GM23338 (cell line): Measurements from ENCODE around the gene PDE1C. TPM values are rescaled to one million over a fixed set of nuclear protein-coding genes. Genes with fewer than 3 reads are reported as not detected.

Source experiments
- ATAC-seq: fragments of 200-7000 bp; cut with Tn5 transposase; 3 replicates; pipeline ENCODE4 v1.9.1; 2020
- DNase-seq: peaks from one replicate; pipeline ENCODE4 v3.0.0-alpha.2; 2015; ENCODE audit warnings: low spot score
- H2AFZ ChIP-seq: fragments of 200-600 bp; sonication (generic); 2 replicates; pipeline ENCODE4 v1.8.0; 2016; ENCODE audit warnings: antibody characterized with exemption, mild to moderate bottlenecking, moderate library complexity
- H3F3A ChIP-seq: fragments of 200-600 bp; sonication (generic); replicated peaks from 2 replicates; pipeline ENCODE4 v1.8.0; 2017; ENCODE audit warnings: antibody characterized with exemption, mixed run types, low read depth
- H3K27ac ChIP-seq: fragments of 200-600 bp; sonication (generic); 2 replicates; pipeline ENCODE4 v1.6.1; 2016; ENCODE audit warnings: low read depth
- H3K27me3 ChIP-seq: fragments of 200-600 bp; sonication (generic); 2 replicates; pipeline ENCODE4 v1.8.0; 2016; ENCODE audit warnings: mild to moderate bottlenecking, mixed run types, moderate library complexity; ENCODE audit not compliant: insufficient read depth
- H3K36me3 ChIP-seq: fragments of 200-600 bp; sonication (generic); 2 replicates; pipeline ENCODE4 v1.8.0; 2016; ENCODE audit warnings: mild to moderate bottlenecking; ENCODE audit not compliant: insufficient read depth
- H3K4me1 ChIP-seq: fragments of 200-600 bp; sonication (generic); 2 replicates; pipeline ENCODE4 v1.8.0; 2016; ENCODE audit warnings: mild to moderate bottlenecking, moderate library complexity; ENCODE audit not compliant: insufficient read depth
- H3K4me2 ChIP-seq: fragments of 200-600 bp; sonication (generic); 2 replicates; pipeline ENCODE4 v1.7.1; 2017; ENCODE audit warnings: mixed run types
- H3K4me3 ChIP-seq: fragments of 200-600 bp; sonication (generic); 2 replicates; pipeline ENCODE4 v1.6.1; 2016; ENCODE audit warnings: mixed run types
- H3K79me2 ChIP-seq: fragments of 200-600 bp; sonication (generic); replicated peaks from 2 replicates; pipeline ENCODE4 v1.8.0; 2017; ENCODE audit warnings: mild to moderate bottlenecking; ENCODE audit not compliant: insufficient read depth
- H3K9me2 ChIP-seq: fragments of 200-600 bp; sonication (generic); 2 replicates; pipeline ENCODE4 v1.8.0; 2017; ENCODE audit not compliant: insufficient read depth
- H4K20me1 ChIP-seq: fragments of 200-600 bp; sonication (generic); replicated peaks from 2 replicates; pipeline ENCODE4 v1.8.0; 2017; ENCODE audit warnings: mild to moderate bottlenecking; ENCODE audit not compliant: insufficient read depth
- H3K27ac Mint-ChIP-seq: 2 replicates; pipeline ENCODE4 v1.8.0; 2020; ENCODE audit warnings: inconsistent platforms, mild to moderate bottlenecking, moderate library complexity, mixed read lengths
- H3K27me3 Mint-ChIP-seq: 3 replicates; pipeline ENCODE4 v1.8.0; 2022; ENCODE audit warnings: low read depth, mild to moderate bottlenecking, moderate library complexity, mixed read lengths, inconsistent platforms; ENCODE audit not compliant: insufficient read depth, poor library complexity
- H3K36me3 Mint-ChIP-seq: 3 replicates; pipeline ENCODE4 v1.8.0; 2021; ENCODE audit warnings: low read depth, mild to moderate bottlenecking, inconsistent platforms, moderate library complexity, mixed read lengths
- H3K4me1 Mint-ChIP-seq: 3 replicates; pipeline ENCODE4 v1.8.0; 2020; ENCODE audit warnings: mild to moderate bottlenecking, inconsistent platforms, mixed read lengths
- H3K4me3 Mint-ChIP-seq: 3 replicates; pipeline ENCODE4 v1.8.0; 2021; ENCODE audit warnings: moderate library complexity, mild to moderate bottlenecking, inconsistent platforms, mixed read lengths
- H3K9me3 Mint-ChIP-seq: 3 replicates; pipeline ENCODE4 v1.8.0; 2020; ENCODE audit warnings: moderate library complexity, mild to moderate bottlenecking, inconsistent platforms, mixed read lengths
- CREB1 ChIP-seq: fragments of 250-450 bp; sonication (Bioruptor Pico); IDR thresholded peaks from 2 replicates; pipeline ENCODE4 v1.5.0; 2020; ENCODE audit warnings: low read depth, mild to moderate bottlenecking, moderate library complexity
- ETS1 ChIP-seq: IDR thresholded peaks from 2 replicates; pipeline ENCODE4 v1.6.1; 2016; ENCODE audit warnings: antibody characterized with exemption
- EZH2 ChIP-seq: fragments of 200-600 bp; sonication (generic); IDR thresholded peaks from one replicate; pipeline ENCODE4 v1.8.0; 2017; ENCODE audit warnings: antibody characterized with exemption, mild to moderate bottlenecking, low read depth; ENCODE audit not compliant: unreplicated experiment
- EZH2phosphoT487 ChIP-seq: fragments of 200-600 bp; sonication (generic); IDR thresholded peaks from one replicate; pipeline ENCODE4 v1.8.1; 2018; ENCODE audit warnings: antibody characterized with exemption; ENCODE audit not compliant: unreplicated experiment
- JUNB ChIP-seq: IDR thresholded peaks from one replicate; pipeline ENCODE4 v1.6.1; 2016; ENCODE audit warnings: antibody characterized with exemption; ENCODE audit not compliant: unreplicated experiment
- NANOG ChIP-seq: IDR thresholded peaks from 2 replicates; pipeline ENCODE4 v1.6.1; 2016; ENCODE audit warnings: antibody characterized with exemption, borderline replicate concordance
- POLR2AphosphoS5 ChIP-seq: IDR thresholded peaks from 2 replicates; pipeline ENCODE4 v1.6.1; 2016; ENCODE audit warnings: antibody characterized with exemption, low read depth
- REST ChIP-seq: IDR thresholded peaks from one replicate; pipeline ENCODE4 v1.6.1; 2018; ENCODE audit warnings: antibody characterized with exemption; ENCODE audit not compliant: unreplicated experiment
- STAT1 ChIP-seq: IDR thresholded peaks from one replicate; pipeline ENCODE4 v1.6.1; 2016; ENCODE audit warnings: antibody characterized with exemption; ENCODE audit not compliant: unreplicated experiment
- ZNF462 ChIP-seq: fragments of 250-450 bp; sonication (Bioruptor Pico); IDR thresholded peaks from 2 replicates; pipeline ENCODE4 v1.5.0; 2020; ENCODE audit warnings: mild to moderate bottlenecking, moderate library complexity
- polyA plus RNA-seq: library from polyadenylated mRNA; unstranded; fragments of >200 nt; fragmentation: Nextera tagmentation; extraction: Ambion mirVana; gene quantifications from 2 replicates; pipeline ENCODE4 v1.2.1, GENCODE V29; 2016
- total RNA-seq: library from RNA; depleted of rRNA; stranded (reverse); fragments of >200 nt; shearing (Covaris generic); gene quantifications from 2 replicates; pipeline ENCODE4 v1.2.3, GENCODE V29; 2014

PDE1C gene
- total and polyA plus RNA-seq, 2 experiments from 2014 or later: 0.28 TPM; not detected in 1

GRCh38 chr7:31975546-31975945 lies 94.7 kb downstream of the PDE1C start (continued):
- TF ChIP-seq ZNF462 (no peak), NANOG (no peak)

- no peaks in the 10 kb centered on the region for H3K4me1 Mint-ChIP-seq
- H3K4me1 ChIP-seq: no peaks in the 10 kb centered on the region
- TF ChIP-seq POLR2AphosphoS5 (no peak), REST (no peak), JUNB (no peak), ETS1 (no peak), STAT1 (no peak), CREB1 (CRISPR knock-in tag) (no peak), NANOG (no peak), EZH2phosphoT487 (no peak), EZH2 (no peak)
- H3K4me3 ChIP-seq: no peak overlapping the region
- ATAC-seq: no peak
- H3K27ac Mint-ChIP-seq: no peak overlapping the region
- H3F3A ChIP-seq: no peaks in the 10 kb centered on the region
- H3K27me3 ChIP-seq: no peaks in the 10 kb centered on the region
- H2AFZ ChIP-seq: no peak overlapping the region
- H3K27me3 Mint-ChIP-seq: peaks cover 1% of the 10 kb centered on the region
- no peak overlapping the region for H3K4me3 Mint-ChIP-seq
- peaks cover 8% of the 10 kb centered on the region for H3K9me3 Mint-ChIP-seq
- H3K4me2 ChIP-seq: no peak overlapping the region
- DNase-seq: no peak
- no peaks in the 10 kb centered on the region for H3K36me3 Mint-ChIP-seq
- H4K20me1 ChIP-seq: no peaks in the 10 kb centered on the region
- H3K36me3 ChIP-seq: no peaks in the 10 kb centered on the region
- no peak overlapping the region for H3K27ac ChIP-seq
- no peaks in the 10 kb centered on the region for H3K79me2 ChIP-seq
- no peaks in the 10 kb centered on the region for H3K9me2 ChIP-seq
Measured at GRCh38 chr7:31974351-31974750, 95.9 kb downstream of the PDE1C start.
